Islet precursor cell (in vitro differentiated cells): ENCODE results near the gene ZC3HAV1.
A peak's percentile ranks its signal among the peaks of the same experiment; 100 is the strongest.
"Not testable (repeated sequence)": the region's sequence is repeated elsewhere in the genome, so short reads cannot be mapped to it uniquely, and the experiment has no call there.

ENCODE experiments used
- DNase-seq: peaks from one replicate; pipeline ENCODE4 v3.0.0-alpha.2; 2018

The ZC3HAV1 gene

DNA sequence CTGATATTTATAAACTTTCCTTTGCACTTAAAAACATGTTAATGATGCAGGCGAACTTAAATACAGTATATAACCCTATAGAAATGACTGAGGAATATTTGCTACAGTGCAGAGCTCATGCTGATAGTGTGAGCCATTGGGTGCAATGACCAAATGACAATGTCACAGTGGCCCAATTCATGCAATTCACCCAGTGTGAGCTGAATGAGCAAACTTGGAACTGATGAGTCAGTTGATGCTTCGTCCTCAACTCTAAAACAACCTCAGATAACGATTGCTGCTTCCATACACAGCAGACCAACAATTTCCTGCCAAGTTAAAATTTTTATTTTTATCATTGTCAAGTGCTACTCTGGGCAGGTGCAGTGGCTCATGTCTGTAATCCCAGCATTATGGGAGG, 61.5 kb downstream of the ZC3HAV1 start:
- DNase-seq, result no peak

DNA sequence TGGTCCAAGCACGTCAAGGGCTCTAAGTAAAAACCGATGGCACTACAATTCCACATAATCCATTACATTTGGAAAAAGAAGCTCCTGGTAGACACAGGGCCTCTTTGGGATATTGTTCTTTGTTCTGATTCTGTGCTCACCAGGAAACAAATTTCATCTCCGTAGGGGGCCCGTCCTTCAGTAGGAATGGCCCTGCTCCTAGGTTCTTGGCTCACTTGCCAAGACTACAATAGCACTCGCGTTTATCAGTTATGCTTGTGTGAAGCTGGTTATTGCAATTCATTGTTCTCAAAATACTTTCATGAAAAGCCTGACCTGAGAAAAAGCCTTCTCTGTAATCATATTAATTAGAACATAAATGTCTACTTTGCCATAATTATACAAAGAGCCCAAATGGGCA, 63.4 kb downstream of the ZC3HAV1 start:
- DNase-seq, result no peak

- DNase-seq, result no peak
These were observed 64.4 kb downstream of the ZC3HAV1 start for GRCh38 chr7:139044813-139045794.

- no peak for DNase-seq
These were observed 65.4 kb downstream of the ZC3HAV1 start for GRCh38 chr7:139043823-139044812.

- DNase-seq, result no peak
These were observed 68.0 kb downstream of the ZC3HAV1 start for GRCh38 chr7:139041378-139042085.

DNA sequence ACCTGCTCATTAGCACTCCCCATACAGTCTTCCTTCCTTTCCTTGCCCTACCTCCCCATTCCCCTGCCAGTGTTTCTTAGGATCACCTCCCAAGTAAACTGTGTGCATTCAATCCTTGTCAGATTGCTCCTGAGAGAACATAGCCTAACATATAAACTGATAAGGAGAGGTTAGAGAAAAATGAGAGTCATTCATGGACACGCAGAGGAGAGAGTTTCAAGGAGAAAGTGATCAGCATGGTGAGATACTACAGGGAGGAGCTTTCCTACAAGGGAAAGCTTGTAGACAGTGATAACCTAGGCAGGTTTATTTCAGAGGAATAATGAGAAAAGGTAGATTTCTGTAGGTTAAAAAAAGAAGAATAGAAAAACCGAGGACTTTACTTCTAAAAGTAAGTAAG, 70.8 kb downstream of the ZC3HAV1 start:
- DNase-seq, result no peak

GRCh38 chr7:139036901-139037300, 72.6 kb downstream of the ZC3HAV1 start:
- DNase-seq, result no peak

DNA sequence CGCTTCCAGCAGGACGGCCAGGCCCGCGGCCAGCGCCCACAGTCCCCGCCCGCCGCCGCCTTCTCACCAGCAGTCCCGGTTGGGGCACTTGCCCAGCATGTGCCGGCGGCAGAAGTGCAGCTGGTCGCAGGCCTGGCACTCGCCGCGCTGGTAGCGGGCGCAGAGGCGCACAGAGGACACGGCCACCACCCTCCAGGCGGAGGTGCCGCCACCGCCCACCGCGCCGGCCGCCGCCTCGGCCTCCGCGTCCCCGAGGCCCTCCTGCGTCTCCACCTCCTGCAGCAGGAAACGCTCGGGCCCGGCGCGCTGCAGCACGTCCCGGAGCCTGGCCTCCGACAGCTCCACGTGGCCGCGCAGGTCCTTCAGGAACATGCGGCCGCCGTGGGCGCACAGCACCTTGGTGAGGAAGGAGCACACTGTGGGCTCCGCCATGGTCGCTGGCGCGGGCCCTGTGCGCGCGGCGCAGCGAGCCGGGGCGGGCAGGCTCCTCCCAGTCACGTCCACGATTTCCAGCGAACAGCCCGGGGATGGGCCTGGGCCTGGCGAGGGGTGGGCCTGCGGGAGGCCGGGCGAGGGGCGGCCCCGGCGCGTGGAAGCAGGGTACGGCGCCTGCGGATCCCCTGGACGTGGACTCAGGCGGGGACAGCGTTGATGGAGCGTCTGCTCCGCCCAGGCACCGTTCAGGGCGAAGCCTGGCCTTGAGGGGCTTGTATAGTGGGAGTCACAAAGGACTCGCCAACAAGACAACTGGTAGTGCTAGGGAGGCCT, 73.8 kb downstream of the ZC3HAV1 start, which contains the start of gene ZC3HAV1L:
ZC3HAV1L (minus strand) TSS at position 457 of the 768 bp plus-strand sequence; CDS start at position 432, 25 bp downstream.
- peak; percentile 91 for DNase-seq

DNA sequence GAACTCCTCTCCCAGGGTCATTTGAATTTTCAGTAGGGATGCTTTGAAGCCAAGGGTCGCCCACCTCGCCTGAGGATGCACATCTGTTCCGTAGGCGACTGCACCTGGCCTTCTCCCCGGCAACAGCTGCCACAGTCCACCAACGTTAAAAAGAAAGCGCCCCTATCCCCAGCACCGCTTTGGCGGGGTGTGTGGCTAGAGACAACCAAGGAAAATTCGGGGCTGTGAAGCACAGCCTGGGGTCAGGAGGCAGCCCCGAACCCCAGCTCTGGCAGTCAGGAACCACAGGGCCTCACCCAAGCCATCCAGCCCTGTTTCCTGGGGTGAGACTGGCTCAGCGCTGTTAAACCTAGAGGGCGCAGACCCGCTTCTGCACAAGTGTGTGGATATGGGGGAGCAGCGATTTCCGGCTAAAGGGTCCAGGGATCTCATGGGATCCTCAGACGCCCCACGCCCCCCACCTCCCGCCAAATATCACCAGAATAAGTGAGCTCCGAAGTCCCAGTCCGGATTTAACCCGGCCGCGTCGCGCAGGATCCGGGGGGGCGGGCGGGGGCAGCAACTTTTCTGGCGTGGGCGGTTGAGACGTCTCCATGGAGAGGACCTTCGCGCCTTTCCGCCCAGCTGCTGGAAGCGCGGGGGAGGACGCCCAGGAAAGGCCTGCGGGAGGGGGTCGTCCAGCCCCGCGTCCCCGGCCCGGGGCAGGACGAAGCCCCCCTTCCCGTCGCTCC, 74.5 kb downstream of the ZC3HAV1 start:
- DNase-seq, result peak; percentile 58

DNA sequence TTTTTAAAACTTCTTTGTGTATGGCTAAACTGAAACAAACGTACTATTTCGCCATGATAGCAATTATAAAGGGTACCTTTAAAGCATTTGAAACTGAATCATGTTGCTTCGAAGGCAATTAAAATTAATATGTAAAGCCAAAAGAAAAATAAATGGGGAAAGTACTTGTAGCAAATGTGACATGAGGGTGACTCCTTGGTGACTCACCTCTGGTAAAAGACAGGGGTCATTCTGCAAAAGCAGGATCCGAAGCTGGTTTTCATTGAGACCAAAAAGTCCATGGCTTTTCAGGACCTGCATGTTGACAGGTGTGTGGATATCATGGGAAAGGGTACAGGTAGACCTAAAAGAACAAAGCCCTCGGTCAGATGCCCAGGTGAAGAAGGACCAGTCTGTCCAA, 75.2 kb downstream of the ZC3HAV1 start:
- no peak for DNase-seq

DNA sequence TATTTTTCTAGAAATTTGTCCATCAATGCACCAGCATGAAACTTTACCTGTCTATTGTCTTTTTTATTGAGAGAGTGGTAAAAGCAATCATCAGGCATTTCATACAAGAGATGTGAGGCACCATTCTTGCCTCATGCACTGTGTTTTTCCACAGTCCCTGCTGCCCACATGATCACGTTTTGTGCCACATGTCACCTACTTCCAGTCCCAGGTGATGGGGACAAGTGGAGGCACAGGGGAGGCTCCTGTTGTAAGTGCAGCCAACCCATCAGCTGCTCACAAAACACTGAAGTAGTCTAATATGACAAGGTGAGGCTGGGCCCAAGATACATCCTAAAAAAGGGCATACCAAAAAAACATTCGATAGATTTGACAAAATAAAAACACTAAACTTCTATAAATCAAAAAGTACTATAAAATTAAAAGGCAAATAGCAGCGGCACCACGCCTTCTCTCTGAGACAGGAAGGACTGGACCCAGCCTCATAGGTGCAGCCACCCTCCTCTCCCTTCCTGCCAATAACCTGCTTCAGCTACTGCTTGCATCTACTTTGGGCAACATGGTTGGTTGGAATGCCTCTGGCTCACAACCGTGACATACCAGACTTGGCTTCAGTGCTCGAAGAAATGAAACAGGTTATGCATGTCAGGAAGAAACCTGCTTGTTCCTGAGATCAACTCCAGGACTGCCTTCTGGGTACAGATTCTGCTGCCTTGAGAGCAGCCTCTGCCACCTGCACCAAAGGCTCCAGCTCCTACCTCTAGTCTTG, 76.0 kb downstream of the ZC3HAV1 start:
- no peak for DNase-seq

GRCh38 chr7:139032473-139032872, 77.0 kb downstream of the ZC3HAV1 start:
- no peak for DNase-seq

GRCh38 chr7:139029353-139029752, 80.2 kb downstream of the ZC3HAV1 start:
- no peak for DNase-seq

GRCh38 chr7:139026551-139026950, 83.0 kb downstream of the ZC3HAV1 start:
- no peak for DNase-seq

GRCh38 chr7:139025861-139026260, 83.7 kb downstream of the ZC3HAV1 start:
- not testable (repeated sequence) for DNase-seq

DNA sequence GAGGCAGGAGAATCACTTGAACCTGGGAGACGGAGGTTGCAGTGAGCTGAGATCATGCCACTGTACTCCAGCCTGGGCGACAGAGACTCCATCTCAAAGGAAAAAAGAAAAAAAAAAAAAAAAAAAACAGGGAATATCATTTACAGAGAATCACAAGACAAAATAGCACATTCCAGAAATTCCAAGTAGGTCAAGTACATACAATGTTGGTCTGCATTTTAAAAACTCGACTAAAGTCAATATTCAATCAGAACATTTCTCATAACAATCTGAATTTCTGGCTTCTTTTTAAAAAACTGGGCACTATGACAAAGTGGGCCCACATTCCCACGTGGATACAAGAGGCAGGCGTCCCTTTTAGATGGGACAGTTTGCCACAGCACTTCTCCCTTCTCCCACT, 86.4 kb downstream of the ZC3HAV1 start:
- no peak for DNase-seq

- no peak for DNase-seq
These were observed 87.2 kb downstream of the ZC3HAV1 start for GRCh38 chr7:139022286-139022685.

- DNase-seq, result no peak
These were observed 90.6 kb downstream of the ZC3HAV1 start for GRCh38 chr7:139018910-139019309.

DNA sequence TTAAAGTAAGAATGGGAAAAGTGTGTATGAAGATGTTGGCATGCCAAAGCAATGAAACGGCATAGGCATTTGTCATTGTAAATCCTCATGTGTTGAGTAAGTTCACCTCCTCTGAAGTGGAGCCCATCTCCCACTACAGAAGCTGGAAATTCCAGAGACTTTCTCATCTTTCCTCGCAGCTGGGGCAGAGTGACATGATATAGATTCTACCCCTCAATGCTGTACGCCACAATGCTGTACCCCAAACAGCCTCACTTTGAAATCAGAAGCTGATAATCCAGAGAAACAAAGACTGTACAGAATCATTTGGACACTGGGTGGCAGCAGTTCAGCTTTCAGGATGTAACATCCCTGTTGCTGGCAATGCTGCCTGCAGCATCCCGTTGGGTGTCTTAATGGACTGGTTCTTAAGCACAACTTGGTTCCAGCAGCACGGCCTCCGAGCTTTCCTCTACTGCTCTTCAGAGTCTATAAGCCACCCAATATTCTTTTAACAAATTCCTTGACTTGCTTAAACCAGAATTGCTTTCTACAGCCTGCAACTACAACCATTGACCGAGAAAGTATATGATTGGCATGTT, 92.5 kb downstream of the ZC3HAV1 start:
- peak; percentile 73 for DNase-seq

DNA sequence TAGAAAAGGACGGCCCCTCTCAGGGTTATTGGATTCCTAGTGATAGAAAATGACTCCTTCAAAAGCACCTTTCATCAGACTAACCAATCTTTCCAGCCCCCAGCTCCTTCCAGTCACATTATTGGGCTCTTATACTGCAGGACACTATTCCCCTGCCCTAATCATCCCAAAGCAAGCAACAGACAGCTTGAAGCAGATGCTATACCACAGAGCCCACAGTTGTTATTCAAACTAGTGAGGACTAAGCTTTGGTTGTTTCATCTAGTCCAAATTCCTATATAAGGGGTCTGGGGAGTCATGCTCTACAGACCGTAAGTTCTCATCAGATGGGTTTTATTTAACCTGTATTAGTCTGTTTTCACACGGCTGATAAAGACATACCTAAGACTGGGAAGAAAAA, 98.1 kb downstream of the ZC3HAV1 start:
- DNase-seq, result no peak
